ENCODE data around the gene CSGALNACT2.

Gene CSGALNACT2

DNA sequence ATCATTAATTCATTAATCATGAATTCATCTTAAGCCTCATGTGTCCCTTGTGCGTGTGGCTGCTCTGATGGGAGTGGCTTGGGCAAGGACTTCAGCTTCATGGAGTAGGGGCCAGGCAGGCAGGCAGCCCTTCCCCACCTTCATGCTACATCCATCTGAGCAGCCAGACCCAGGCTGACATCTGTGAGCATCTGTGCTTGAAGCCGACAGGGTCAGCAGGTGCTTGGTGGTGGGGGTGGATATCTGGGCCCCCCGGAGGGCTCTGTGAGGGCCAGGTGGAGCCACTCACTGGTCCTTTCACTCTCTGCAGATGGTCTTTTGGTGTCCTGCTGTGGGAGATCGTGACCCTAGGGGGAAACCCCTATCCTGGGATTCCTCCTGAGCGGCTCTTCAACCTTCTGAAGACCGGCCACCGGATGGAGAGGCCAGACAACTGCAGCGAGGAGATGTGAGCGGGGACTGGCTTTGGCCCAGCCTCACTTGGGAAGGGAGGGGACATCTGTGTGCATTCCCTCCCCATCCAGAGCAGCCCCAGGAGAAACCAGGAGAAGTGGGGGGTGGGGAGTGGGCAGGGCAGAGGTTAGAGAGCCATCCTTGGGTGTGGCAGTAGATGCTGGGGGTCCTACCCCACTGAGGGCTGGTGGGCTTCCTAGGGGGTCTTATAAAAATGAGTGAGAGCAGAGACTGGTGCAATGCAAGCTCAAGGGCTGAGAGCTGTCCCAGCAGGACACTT lies 14.7 kb upstream of the CSGALNACT2 start:
- FAIRE-seq, result no peak

DNA sequence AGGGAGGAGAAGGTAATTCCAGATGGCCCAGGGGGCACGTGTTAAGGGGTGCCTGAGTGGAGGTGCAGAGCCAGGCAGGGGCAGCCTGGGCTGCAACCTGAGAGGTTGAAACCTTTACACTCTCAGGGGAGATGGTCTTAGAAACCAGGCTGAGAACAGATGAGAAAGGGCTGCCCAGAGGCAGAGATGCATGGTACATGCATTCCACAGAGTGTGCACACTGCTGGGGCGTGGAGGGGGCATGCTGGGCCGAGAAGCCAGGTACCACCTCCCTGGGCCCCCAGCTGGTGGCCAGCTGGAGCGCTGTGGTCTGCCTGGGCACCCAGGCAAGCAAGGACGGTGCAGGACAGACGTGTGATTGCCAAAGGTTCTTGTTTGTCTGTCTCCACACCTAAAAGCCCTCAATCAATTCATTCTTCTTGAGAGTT lies 14.1 kb upstream of the CSGALNACT2 start:
- no peak for DNase-seq (ENCODE audit: insufficient read length, low spot score)
- FAIRE-seq, result no peak

More for the DNA sequence above, 14.7 kb upstream of the CSGALNACT2 start:
- no peak for DNase-seq (ENCODE audit: insufficient read length, low spot score)

GRCh38 chr10:43124574-43125273 lies 13.5 kb upstream of the CSGALNACT2 start:
- FAIRE-seq, result no peak
- no peak for DNase-seq (ENCODE audit: insufficient read length, low spot score)

DNA sequence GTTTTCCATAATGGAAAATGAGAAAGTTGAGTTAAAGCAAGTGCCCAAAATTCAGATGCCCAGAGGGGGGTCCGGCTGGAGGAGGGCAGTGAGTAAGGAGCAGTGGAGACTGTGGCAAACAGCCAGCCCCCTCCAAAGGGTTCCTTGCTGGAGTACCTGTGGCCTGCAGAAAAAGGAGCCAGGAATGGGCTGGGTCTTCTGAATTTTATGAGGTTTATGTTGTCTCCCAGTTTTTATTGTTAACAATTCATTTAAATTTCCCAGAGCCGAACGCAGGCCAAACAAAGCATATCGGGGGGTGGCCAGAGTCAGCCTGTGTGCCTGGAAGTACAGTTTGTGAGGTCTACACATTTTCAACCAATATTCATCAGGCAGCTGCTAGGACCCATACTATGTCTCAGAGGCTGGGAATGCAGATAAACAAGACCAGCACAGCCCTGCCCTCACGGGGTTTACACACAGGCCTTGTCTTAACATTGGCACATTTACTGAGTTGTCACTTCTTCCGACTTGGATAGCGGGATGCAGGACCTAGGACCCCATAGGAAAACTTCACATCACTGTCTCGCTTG lies 12.9 kb upstream of the CSGALNACT2 start:
- DNase-seq (ENCODE audit: insufficient read length, low spot score) (no peak), FAIRE-seq (no peak)

- DNase-seq (ENCODE audit: insufficient read length, low spot score), result no peak
- FAIRE-seq, result no peak
These were observed 12.1 kb upstream of the CSGALNACT2 start for GRCh38 chr10:43125881-43126731.

- no peak for DNase-seq (ENCODE audit: insufficient read length, low spot score)
- FAIRE-seq, result peak; percentile 8
These were observed 11.4 kb upstream of the CSGALNACT2 start for GRCh38 chr10:43126759-43127424.

DNA sequence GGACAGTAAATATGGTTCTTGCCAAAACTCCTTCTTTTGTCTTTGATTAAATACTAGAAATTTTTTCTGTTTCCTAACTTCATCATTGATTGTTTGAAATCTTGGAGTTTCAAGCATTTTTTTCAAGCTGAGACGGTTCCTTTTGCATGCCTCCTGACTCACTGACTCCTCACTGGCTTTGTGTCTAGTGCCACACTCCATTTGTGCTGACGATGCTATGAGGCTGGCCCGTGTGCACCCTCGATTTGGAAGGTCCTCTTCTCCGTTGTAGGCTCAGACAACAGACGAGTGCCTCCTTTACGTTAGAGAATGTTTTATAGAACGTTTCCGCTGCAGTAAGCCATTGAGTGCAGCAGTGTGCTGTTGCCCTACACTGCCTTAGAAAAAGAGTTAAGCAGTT lies 10.8 kb upstream of the CSGALNACT2 start:
- FAIRE-seq (no peak), DNase-seq (ENCODE audit: insufficient read length, low spot score) (no peak)

GRCh38 chr10:43128331-43128730 lies 9.9 kb upstream of the CSGALNACT2 start:
- DNase-seq (ENCODE audit: insufficient read length, low spot score), result no peak
- FAIRE-seq, result no peak

- DNase-seq (ENCODE audit: insufficient read length, low spot score) (no peak), FAIRE-seq (peak; percentile 59)
These were observed 9.1 kb upstream of the CSGALNACT2 start for GRCh38 chr10:43128958-43129706.

- DNase-seq (ENCODE audit: insufficient read length, low spot score), result no peak
- no peak for FAIRE-seq
These were observed 7.5 kb upstream of the CSGALNACT2 start for GRCh38 chr10:43130770-43131171.

DNA sequence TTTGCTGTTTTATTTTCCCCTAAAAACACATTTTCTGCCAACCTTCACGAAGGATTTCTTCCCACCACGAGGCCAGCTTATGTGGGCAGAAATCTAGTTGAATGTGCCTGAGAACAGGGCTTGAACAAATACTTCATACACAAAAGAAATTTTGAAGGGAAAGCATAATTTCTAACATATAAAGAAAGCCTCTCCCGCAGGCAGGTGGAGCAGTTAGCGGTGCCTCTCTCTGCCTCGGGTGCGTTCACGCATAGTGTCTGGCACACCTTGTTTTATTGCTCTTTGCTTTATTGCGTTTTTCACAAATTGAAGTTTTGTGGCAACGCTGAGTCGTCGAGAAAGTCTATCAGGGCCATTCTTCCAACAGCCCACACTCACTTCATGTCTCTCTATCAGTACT lies 7.0 kb upstream of the CSGALNACT2 start:
- DNase-seq (ENCODE audit: insufficient read length, low spot score) (no peak), FAIRE-seq (no peak)

- FAIRE-seq, result no peak
- no peak for DNase-seq (ENCODE audit: insufficient read length, low spot score)
These were observed 6.3 kb upstream of the CSGALNACT2 start for GRCh38 chr10:43131906-43132305.

DNA sequence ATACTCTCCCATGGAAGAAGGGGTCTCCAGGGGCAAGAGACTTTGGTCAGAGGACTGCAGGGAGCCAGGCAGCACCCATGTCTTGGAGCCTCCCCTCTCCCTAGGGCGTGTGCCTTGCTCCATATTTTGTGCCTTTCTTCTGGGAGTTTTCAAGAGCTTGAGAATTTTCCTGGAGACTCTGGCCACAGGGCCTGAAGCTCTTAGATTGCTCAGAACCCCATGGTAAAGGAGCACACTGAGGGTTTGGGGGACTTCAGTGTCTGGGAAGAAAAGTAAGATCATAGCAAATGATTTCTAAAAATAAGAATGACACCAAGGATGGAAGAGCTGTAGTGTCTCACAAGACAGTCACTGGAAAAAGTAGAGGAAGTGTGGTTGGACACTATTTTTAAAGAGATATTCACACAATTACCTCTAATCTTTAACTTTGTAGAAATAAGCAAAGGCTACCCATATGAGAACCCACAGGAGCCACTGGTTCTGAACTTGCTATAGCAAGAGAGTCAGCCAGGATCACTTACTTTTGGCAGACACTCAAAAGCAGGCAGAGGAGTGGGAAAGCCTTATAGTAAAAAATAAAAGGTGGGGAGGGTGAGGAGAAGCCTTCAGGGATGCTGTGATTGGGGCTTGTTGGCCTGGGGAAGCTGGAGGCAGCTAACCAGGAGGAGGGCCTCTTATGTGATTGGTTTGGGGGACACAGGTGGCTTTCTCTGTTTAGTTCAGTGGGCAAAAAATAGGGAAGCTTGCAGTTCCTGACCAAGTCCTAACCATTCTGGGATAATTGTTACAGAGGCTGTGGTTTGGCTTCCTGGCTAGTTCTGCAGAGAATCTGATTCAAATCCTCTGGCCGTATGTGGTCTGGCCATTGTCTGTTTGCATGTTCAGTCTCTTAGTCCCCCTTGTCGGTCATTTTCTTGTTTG lies 5.1 kb upstream of the CSGALNACT2 start:
- no peak for DNase-seq (ENCODE audit: insufficient read length, low spot score)
- FAIRE-seq, result no peak

DNA sequence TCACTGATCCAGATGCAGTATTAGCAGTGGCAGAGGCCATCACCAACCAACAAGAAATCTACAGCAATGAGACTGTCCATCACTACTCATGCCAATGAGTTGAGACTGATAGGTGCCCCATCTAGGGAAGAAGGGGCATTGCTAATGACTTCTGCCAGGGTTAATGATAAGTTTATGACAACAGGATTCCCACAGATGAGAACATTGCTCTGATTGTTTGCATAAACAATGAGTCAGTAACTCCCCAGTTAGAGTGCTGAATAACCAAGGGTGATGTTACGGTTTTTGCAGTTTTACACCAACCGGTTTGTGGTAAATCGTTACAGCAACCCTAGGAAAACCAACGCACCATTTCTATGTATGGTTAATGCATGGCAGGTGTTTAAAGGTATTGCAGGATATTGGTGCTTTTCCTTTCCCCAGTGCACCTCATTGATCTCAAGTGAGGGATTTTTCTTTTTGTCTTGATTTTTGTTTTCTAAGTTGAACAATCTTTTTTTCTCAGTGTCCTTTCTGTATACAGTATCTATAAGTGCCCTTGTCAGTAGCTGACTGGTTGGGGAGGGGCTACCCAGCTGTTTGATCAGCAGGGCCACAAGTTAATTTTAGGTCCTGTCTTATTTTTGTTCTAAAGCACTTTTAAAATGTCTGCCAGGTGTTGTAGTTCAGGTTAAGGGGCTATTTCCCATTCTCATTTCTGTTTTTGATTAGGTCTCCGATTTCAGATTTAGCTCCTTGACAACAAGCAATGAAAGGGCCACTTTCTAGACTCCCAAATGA lies 3.9 kb upstream of the CSGALNACT2 start:
- DNase-seq (ENCODE audit: insufficient read length, low spot score) (no peak), FAIRE-seq (no peak)

- FAIRE-seq (no peak), DNase-seq (ENCODE audit: insufficient read length, low spot score) (no peak)
These were observed 3.2 kb upstream of the CSGALNACT2 start for GRCh38 chr10:43135064-43135463.

DNA sequence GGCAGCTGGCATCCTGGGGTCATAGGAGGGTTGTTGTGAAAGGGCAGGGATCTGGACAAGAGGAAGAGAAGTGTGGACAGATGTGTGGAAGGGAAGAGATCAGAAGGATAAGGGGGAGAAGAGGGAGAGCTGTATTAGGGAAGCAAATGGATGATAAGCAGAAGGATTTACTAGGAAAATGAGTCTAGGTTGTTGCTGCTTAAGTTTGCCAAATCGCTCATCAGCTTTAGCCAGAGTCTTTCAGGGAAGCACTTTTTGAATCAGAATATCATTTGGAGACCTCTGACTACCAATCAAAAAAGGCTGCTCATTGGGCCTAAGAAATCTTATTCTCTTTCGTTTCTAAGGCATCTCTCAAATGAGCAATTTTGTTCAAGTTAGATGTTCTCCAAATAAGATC lies 2.6 kb upstream of the CSGALNACT2 start:
- no peak for FAIRE-seq
- no peak for DNase-seq (ENCODE audit: insufficient read length, low spot score)

DNA sequence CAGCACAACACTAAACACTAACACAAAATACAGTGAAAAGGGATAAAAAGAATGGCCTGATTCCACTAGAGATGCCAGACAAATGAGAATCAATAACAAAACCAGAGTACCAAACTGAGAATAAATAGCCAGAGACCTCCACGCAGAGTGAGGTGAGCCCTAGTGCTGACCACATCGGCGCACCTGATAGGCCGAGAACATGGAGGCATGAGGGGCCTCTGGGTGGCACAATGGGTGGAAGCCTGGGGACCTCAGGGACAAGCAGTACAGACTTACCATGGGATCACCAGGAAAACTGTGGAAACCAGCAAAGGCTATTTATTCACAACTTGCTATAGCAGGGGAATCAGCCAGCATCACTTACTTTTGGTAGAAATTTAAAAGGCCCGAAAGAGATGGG lies 1.8 kb upstream of the CSGALNACT2 start:
- DNase-seq (ENCODE audit: insufficient read length, low spot score), result no peak
- FAIRE-seq, result no peak

All from GM19239 (cell line).